ENCODE results near the gene PPP1R16B.

Gene PPP1R16B

GRCh38 chr20:38951611-38952010 is 146.1 kb downstream of the PPP1R16B start:
- H3K79me2 ChIP-seq (ENCODE audit: insufficient read depth, low read depth): no peaks in the 10 kb centered on the region
- no peak overlapping the region for H3K27ac ChIP-seq
- TF ChIP-seq CTCF (conservative IDR thresholded peaks at IDR 0.05; ENCODE audit: low read depth, low read length): no peak
- no peak overlapping the region for H3K4me2 ChIP-seq
- H3K9ac ChIP-seq: no peak overlapping the region
- no peaks in the 10 kb centered on the region for H3K4me1 ChIP-seq (ENCODE audit: low read depth, poor library complexity, severe bottlenecking)
- peaks cover 13% of the 10 kb centered on the region; the same call in 1 of the 2 replicates for H3K36me3 ChIP-seq (ENCODE audit: insufficient read depth)
- no peaks in the 10 kb centered on the region for H4K20me1 ChIP-seq (ENCODE audit: insufficient read depth)
- H3K4me3 ChIP-seq (IDR thresholded peaks at IDR 0.05; ENCODE audit: insufficient read depth, low read depth, low read length): no peak overlapping the region
- no peak overlapping the region for H2AFZ ChIP-seq (ENCODE audit: low read depth)
- H3K27me3 ChIP-seq (ENCODE audit: insufficient read depth, low read depth): no peaks in the 10 kb centered on the region

- no peak overlapping the region for H3K4me2 ChIP-seq
- no peak overlapping the region for H3K4me3 ChIP-seq (IDR thresholded peaks at IDR 0.05; ENCODE audit: insufficient read depth, low read depth, low read length)
- no peak overlapping the region for H2AFZ ChIP-seq (ENCODE audit: low read depth)
- no peak overlapping the region for H3K27ac ChIP-seq
- H3K27me3 ChIP-seq (ENCODE audit: insufficient read depth, low read depth): no peaks in the 10 kb centered on the region
- no peaks in the 10 kb centered on the region for H4K20me1 ChIP-seq (ENCODE audit: insufficient read depth)
- H3K4me1 ChIP-seq (ENCODE audit: low read depth, poor library complexity, severe bottlenecking): no peaks in the 10 kb centered on the region
- H3K36me3 ChIP-seq (ENCODE audit: insufficient read depth): peaks cover 13% of the 10 kb centered on the region; the same call in 1 of the 2 replicates
- H3K9ac ChIP-seq: no peak overlapping the region
- H3K79me2 ChIP-seq (ENCODE audit: insufficient read depth, low read depth): no peaks in the 10 kb centered on the region
- no peak for TF ChIP-seq CTCF (conservative IDR thresholded peaks at IDR 0.05; ENCODE audit: low read depth, low read length)
These were observed 146.7 kb downstream of the PPP1R16B start for GRCh38 chr20:38952153-38952552.

DNA sequence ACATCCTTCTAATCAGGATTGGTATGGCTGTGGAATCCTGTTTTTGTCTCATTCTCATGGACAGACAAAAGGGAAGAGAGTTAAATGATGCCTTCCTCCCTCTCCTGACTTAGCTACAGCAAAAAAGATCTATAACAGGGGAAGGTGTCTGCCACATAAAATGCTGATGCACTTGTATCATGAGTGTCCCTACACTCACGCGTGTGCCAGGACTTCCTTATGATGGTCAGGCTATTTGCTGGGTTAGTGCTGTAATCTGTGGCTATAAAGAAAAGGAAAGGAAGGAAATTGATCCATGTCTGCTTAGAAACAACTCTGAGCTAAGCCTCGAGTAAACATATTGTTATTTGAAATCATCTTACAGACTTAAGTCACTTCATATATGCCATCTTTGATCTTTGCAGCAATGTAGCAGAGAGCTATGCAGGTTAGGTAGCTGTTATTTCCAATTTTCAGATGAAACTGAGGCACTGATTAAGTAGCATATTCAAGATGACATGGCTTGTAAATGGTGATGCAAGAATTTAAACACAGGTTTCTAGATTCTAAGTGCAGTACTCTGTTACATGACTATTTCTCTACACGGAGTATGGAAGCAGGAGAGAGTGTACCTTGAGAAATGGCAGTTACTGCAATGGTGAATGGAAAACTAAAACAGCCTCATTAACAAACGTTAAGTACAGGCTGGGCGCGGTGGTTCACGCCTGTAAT is 148.3 kb downstream of the PPP1R16B start:
- no peaks in the 10 kb centered on the region for H3K79me2 ChIP-seq (ENCODE audit: insufficient read depth, low read depth)
- no peak overlapping the region for H3K4me3 ChIP-seq (IDR thresholded peaks at IDR 0.05; ENCODE audit: insufficient read depth, low read depth, low read length)
- no peak overlapping the region for H2AFZ ChIP-seq (ENCODE audit: low read depth)
- TF ChIP-seq CTCF (conservative IDR thresholded peaks at IDR 0.05; ENCODE audit: low read depth, low read length): no peak
- peaks cover 9% of the 10 kb centered on the region; the same call in 1 of the 2 replicates for H3K36me3 ChIP-seq (ENCODE audit: insufficient read depth)
- no peak overlapping the region for H3K27ac ChIP-seq
- no peaks in the 10 kb centered on the region for H3K4me1 ChIP-seq (ENCODE audit: low read depth, poor library complexity, severe bottlenecking)
- H4K20me1 ChIP-seq (ENCODE audit: insufficient read depth): no peaks in the 10 kb centered on the region
- no peak overlapping the region for H3K9ac ChIP-seq
- H3K27me3 ChIP-seq (ENCODE audit: insufficient read depth, low read depth): no peaks in the 10 kb centered on the region
- H3K4me2 ChIP-seq: no peak overlapping the region

- Histone ChIP-seq H3K36me3 (ENCODE audit: insufficient read depth) (no peaks in the 10 kb centered on the region; the same call in 1 of the 2 replicates), H3K27me3 (ENCODE audit: insufficient read depth, low read depth) (no peaks in the 10 kb centered on the region), H3K79me2 (ENCODE audit: insufficient read depth, low read depth) (peaks cover under 1% of the 10 kb centered on the region; the same call in 1 of the 2 replicates), H3K4me1 (ENCODE audit: low read depth, poor library complexity, severe bottlenecking) (peaks cover 8% of the 10 kb centered on the region), H3K27ac (no peak overlapping the region), H4K20me1 (ENCODE audit: insufficient read depth) (no peaks in the 10 kb centered on the region), H3K4me2 (no peak overlapping the region), H2AFZ (ENCODE audit: low read depth) (no peak overlapping the region), H3K9ac (no peak overlapping the region), H3K4me3 (IDR thresholded peaks at IDR 0.05; ENCODE audit: insufficient read depth, low read depth, low read length) (no peak overlapping the region)
- TF ChIP-seq CTCF (conservative IDR thresholded peaks at IDR 0.05; ENCODE audit: low read depth, low read length): no peak
These were observed 151.9 kb downstream of the PPP1R16B start for GRCh38 chr20:38957235-38957876.
